Uterus (tissue), 4 donors: ENCODE data around the gene ADAP2. TPM values are rescaled to one million over a fixed set of nuclear protein-coding genes. Genes with fewer than 3 reads are reported as not detected.
"Not testable (repeated sequence)": the region's sequence is repeated elsewhere in the genome, so short reads cannot be mapped to it uniquely, and the experiment has no call there.

ENCODE experiments used
- DNase-seq, 2 donors: peaks; one replicate each; pipeline ENCODE4 v3.0.0-alpha.2; 2019 to 2020
- H3K27ac ChIP-seq, 2 donors: fragments of 200-600 bp; sonication (generic); 1 replicate in 1 of 2; 2 replicates in 1 of 2; pipeline ENCODE4 v1.5.1; 2016 to 2018
- H3K27me3 ChIP-seq, 2 donors: fragments of 200-600 bp; sonication (generic); one replicate each; pipeline ENCODE4 v1.5.1; 2018 to 2019; ENCODE audit warnings: control low read depth in 1 of 2
- H3K36me3 ChIP-seq, 2 donors: fragments of 200-600 bp; sonication (generic); one replicate each; pipeline ENCODE4 v1.5.1; 2019; ENCODE audit warnings: control low read depth in 1 of 2
- H3K4me1 ChIP-seq, 2 donors: fragments of 200-600 bp; sonication (generic); one replicate each; pipeline ENCODE4 v1.5.1; 2018 to 2019; ENCODE audit warnings: control low read depth in 1 of 2
- H3K4me3 ChIP-seq, 2 donors: fragments of 200-600 bp; sonication (generic); 1 replicate in 1 of 2; 2 replicates in 1 of 2; pipeline ENCODE4 v1.5.1; 2018 to 2019; ENCODE audit warnings: mild to moderate bottlenecking in 1 of 2
- H3K9me3 ChIP-seq, 2 donors: fragments of 200-600 bp; sonication (generic); one replicate each; pipeline ENCODE4 v1.5.1; 2019; ENCODE audit warnings: control low read depth in 1 of 2
- CTCF ChIP-seq, 4 experiments: fragments of 200-600 bp in 2 of 4; fragments of 450-650 bp in 2 of 4; sonication (generic) in 2 of 4; IDR thresholded peaks; one replicate each; pipeline ENCODE4 v1.5.1; 2016 to 2019; ENCODE audit warnings: antibody characterized with exemption in 4 of 4, mild to moderate bottlenecking in 2 of 4, moderate library complexity in 1 of 4
- POLR2A ChIP-seq, 2 donors: fragments of 450-650 bp; IDR thresholded peaks; one replicate each; pipeline ENCODE4 v1.6.1; 2016; ENCODE audit warnings: antibody characterized with exemption in 2 of 2, mild to moderate bottlenecking in 1 of 2, moderate library complexity in 1 of 2
- intact Hi-C: fragments of 100-400 bp; cut with DNase I; formaldehyde crosslinking; loops from one replicate; pipeline ENCODE4 v1.15.1; 2023; ENCODE audit warnings: low total_unique reads
- total RNA-seq, 4 donors: library from RNA; depleted of rRNA in 3 of 4; stranded (reverse); fragments of >200 nt in 3 of 4; gene quantifications; one replicate each; pipeline versions ENCODE4 v1.1.0 to v1.2.4, GENCODE V29; 2014 to 2023
- donor health status: DM: yes; HTN: yes; CAD: no.

Gene ADAP2
- total RNA-seq, 4 donors from 2014 or later: 10.3 to 17.6 (median 10.9) TPM; not detected in 1

GRCh38 chr17:30958187-30958586 lies 36.4 kb downstream of the ADAP2 start:
- Histone ChIP-seq H3K9me3 (no peaks in the 10 kb centered on the region), H3K27ac (no peak overlapping the region), H3K36me3 (no peaks in the 10 kb centered on the region), H3K27me3 (no peaks in the 10 kb centered on the region), H3K4me1 (no peaks in the 10 kb centered on the region), H3K4me3 (no peak overlapping the region)
- no peak for DNase-seq
- TF ChIP-seq CTCF (IDR thresholded peaks at IDR 0.05) (no peak), POLR2A (IDR thresholded peaks at IDR 0.05) (no peak)
- intact Hi-C loops: no loop called here

GRCh38 chr17:30961209-30962188 lies 39.8 kb downstream of the ADAP2 start:
- Histone ChIP-seq H3K27ac (no peak overlapping the region), H3K9me3 (no peaks in the 10 kb centered on the region), H3K36me3 (no peaks in the 10 kb centered on the region), H3K4me3 (no peak overlapping the region), H3K27me3 (no peaks in the 10 kb centered on the region), H3K4me1 (no peaks in the 10 kb centered on the region)
- intact Hi-C loops: no loop called here
- no peak for DNase-seq
- no peak for TF ChIP-seq POLR2A (IDR thresholded peaks at IDR 0.05)
- TF ChIP-seq CTCF (IDR thresholded peaks at IDR 0.05): no peak

- DNase-seq, H3K27me3 ChIP-seq, intact Hi-C loops, H3K27ac ChIP-seq, H3K36me3 ChIP-seq, H3K4me3 ChIP-seq, H3K9me3 ChIP-seq, H3K4me1 ChIP-seq: not testable (repeated sequence)
Measured at GRCh38 chr17:30964312-30964711, 42.6 kb downstream of the ADAP2 start.

GRCh38 chr17:30964876-30965275 lies 43.1 kb downstream of the ADAP2 start:
- no peaks in the 10 kb centered on the region for H3K36me3 ChIP-seq
- no peak overlapping the region for H3K27ac ChIP-seq
- H3K27me3 ChIP-seq: no peaks in the 10 kb centered on the region
- no peak overlapping the region for H3K4me3 ChIP-seq
- intact Hi-C loops: no loop called here
- TF ChIP-seq CTCF (IDR thresholded peaks at IDR 0.05) (no peak), POLR2A (IDR thresholded peaks at IDR 0.05) (no peak)
- no peaks in the 10 kb centered on the region for H3K4me1 ChIP-seq
- DNase-seq: no peak
- H3K9me3 ChIP-seq: no peaks in the 10 kb centered on the region

GRCh38 chr17:30965686-30966085 lies 43.9 kb downstream of the ADAP2 start:
- Histone ChIP-seq H3K4me3 (no peak overlapping the region), H3K36me3 (no peaks in the 10 kb centered on the region), H3K4me1 (no peaks in the 10 kb centered on the region), H3K9me3 (no peaks in the 10 kb centered on the region), H3K27ac (no peak overlapping the region), H3K27me3 (no peaks in the 10 kb centered on the region)
- DNase-seq: no peak
- intact Hi-C loops: no loop called here
- TF ChIP-seq CTCF (IDR thresholded peaks at IDR 0.05) (no peak), POLR2A (IDR thresholded peaks at IDR 0.05) (no peak)

GRCh38 chr17:30967911-30968310 lies 46.2 kb downstream of the ADAP2 start:
- DNase-seq, H3K4me1 ChIP-seq, H3K4me3 ChIP-seq, H3K9me3 ChIP-seq, intact Hi-C loops, H3K36me3 ChIP-seq, H3K27ac ChIP-seq, H3K27me3 ChIP-seq: not testable (repeated sequence)
